HL-60 (cell line): ENCODE results near the gene DMXL1.

Experiments used
- DNase-seq, 2 experiments: peaks; one replicate each; pipeline ENCODE4 v3.0.0-alpha.2; 2010 to 2020; ENCODE audit warnings: low read depth in 1 of 2, low spot score in 1 of 2
- H3K27ac ChIP-seq: fragments of 250-450 bp; sonication (Bioruptor Pico); replicated peaks from 2 replicates; pipeline ENCODE4 v1.5.1; 2020; ENCODE audit warnings: mild to moderate bottlenecking, moderate library complexity
- H3K27me3 ChIP-seq: fragments of 250-450 bp; sonication (Bioruptor Pico); 2 replicates; pipeline ENCODE4 v1.5.1; 2021; ENCODE audit warnings: mild to moderate bottlenecking, moderate library complexity; ENCODE audit not compliant: insufficient read depth, poor library complexity, severe bottlenecking
- H3K4me3 ChIP-seq: replicated peaks from 2 replicates; pipeline ENCODE4 v1.5.1; 2011; ENCODE audit warnings: mild to moderate bottlenecking, control low read depth, low read length; ENCODE audit not compliant: insufficient read depth
- GABPA ChIP-seq: IDR thresholded peaks from 2 replicates; pipeline ENCODE4 v1.6.1; 2012; ENCODE audit warnings: low read depth
- POLR2AphosphoS5 ChIP-seq: IDR thresholded peaks from 2 replicates; pipeline ENCODE4 v1.6.1; 2012; ENCODE audit warnings: low read depth
- SPI1 ChIP-seq: IDR thresholded peaks from 2 replicates; pipeline ENCODE4 v1.6.1; 2012; ENCODE audit warnings: low read depth, mild to moderate bottlenecking, borderline replicate concordance
- TF ChIP-seq, protein P1 (sequence below): IDR thresholded peaks from 2 replicates; pipeline ENCODE4 v1.6.1; 2012; ENCODE audit warnings: low read depth; ENCODE audit not compliant: insufficient replicate concordance
- TF ChIP-seq, protein P2 (sequence below): IDR thresholded peaks from one replicate; pipeline ENCODE4 v1.5.1; 2011; ENCODE audit warnings: low read length, control low read depth, inconsistent platforms; ENCODE audit not compliant: insufficient read depth

Gene DMXL1

DNA sequence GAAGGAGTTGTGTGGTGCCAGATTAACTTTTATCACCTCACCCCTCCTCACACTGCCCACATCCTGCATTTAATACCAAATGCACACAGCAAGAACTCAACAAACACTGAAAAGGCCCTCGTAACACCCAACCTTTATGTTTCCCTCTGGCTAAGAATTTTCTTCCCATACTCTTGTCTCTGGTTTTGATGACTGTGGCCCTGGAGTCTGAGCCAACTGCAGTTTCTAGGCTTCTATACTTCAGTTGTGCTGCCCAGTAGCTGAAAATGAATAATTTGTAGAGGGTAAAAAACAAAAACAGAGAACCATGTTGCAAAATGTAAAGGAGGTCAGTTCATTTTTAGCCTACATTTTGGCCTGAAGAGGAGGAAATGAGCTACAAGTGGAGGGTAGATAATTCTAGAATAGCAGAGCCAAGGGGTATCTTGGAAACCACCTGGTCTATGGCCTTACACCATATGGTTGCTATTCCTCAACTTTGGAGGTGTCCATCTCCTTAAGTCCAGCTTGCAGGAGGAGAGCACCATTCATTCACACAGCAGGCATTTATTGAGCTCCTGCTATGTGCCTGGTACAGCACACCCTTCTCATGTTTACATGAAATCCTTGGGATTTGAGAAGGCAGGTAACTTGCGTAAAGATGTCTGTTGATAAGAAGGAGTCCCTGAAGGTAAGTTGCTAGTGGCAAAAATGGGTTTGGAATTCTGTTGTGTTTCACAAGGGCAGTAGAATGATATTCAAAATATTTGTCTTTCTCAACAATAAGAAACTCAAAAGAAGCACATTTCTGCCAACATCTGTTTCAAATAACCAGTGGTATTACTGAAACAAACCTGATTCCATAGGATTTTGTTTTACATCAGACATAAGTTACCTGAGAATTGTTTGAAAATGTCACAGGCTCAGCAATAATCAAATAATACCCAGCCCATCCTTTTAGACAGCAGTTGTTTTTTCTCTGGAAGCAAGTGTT lies 201.2 kb downstream of the DMXL1 start:
- Histone ChIP-seq H3K4me3 (peak overlapping the region; percentile 60), H3K27ac (peak overlapping the region; percentile 98)

DNA sequence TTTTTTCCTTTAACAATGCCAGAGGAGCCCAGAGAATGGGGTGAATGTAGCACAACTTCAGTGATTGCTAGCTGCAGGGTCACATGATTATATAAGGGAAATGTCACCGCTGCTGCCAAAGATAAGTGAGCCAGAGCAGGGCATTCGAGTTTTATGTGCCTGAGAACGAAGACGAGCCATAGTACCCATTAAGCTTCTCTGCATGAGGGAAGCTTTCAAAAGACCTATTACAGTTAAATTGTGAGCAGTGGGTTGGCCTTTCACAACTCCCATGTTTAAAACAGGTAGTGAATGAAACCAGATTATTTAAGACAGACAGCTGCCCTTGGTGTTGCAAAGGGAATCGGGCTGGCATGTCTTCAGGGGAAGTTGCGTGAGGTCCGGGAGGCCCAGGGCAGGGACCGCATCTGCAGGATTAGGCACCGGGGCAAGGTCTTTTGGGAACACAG lies 202.5 kb downstream of the DMXL1 start:
- H3K4me3 ChIP-seq, result peak overlapping the region; percentile 14; the same call in 1 of the 2 replicates
- TF ChIP-seq POLR2AphosphoS5 (peak; percentile 83), SPI1 (peak; percentile 70; the same call in 1 of the 2 replicates)
- TF ChIP-seq, protein P1, sequence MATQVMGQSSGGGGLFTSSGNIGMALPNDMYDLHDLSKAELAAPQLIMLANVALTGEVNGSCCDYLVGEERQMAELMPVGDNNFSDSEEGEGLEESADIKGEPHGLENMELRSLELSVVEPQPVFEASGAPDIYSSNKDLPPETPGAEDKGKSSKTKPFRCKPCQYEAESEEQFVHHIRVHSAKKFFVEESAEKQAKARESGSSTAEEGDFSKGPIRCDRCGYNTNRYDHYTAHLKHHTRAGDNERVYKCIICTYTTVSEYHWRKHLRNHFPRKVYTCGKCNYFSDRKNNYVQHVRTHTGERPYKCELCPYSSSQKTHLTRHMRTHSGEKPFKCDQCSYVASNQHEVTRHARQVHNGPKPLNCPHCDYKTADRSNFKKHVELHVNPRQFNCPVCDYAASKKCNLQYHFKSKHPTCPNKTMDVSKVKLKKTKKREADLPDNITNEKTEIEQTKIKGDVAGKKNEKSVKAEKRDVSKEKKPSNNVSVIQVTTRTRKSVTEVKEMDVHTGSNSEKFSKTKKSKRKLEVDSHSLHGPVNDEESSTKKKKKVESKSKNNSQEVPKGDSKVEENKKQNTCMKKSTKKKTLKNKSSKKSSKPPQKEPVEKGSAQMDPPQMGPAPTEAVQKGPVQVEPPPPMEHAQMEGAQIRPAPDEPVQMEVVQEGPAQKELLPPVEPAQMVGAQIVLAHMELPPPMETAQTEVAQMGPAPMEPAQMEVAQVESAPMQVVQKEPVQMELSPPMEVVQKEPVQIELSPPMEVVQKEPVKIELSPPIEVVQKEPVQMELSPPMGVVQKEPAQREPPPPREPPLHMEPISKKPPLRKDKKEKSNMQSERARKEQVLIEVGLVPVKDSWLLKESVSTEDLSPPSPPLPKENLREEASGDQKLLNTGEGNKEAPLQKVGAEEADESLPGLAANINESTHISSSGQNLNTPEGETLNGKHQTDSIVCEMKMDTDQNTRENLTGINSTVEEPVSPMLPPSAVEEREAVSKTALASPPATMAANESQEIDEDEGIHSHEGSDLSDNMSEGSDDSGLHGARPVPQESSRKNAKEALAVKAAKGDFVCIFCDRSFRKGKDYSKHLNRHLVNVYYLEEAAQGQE, result no peak
- peak; percentile 53 to 88 for DNase-seq
- no peaks in the 10 kb centered on the region for H3K27me3 ChIP-seq
- H3K27ac ChIP-seq, result peak overlapping the region; percentile 98

More for the DNA sequence above, 201.2 kb downstream of the DMXL1 start:
- no peak for TF ChIP-seq POLR2AphosphoS5
- TF ChIP-seq, protein P1, result no peak
- no peak for TF ChIP-seq SPI1
- TF ChIP-seq, protein P2, sequence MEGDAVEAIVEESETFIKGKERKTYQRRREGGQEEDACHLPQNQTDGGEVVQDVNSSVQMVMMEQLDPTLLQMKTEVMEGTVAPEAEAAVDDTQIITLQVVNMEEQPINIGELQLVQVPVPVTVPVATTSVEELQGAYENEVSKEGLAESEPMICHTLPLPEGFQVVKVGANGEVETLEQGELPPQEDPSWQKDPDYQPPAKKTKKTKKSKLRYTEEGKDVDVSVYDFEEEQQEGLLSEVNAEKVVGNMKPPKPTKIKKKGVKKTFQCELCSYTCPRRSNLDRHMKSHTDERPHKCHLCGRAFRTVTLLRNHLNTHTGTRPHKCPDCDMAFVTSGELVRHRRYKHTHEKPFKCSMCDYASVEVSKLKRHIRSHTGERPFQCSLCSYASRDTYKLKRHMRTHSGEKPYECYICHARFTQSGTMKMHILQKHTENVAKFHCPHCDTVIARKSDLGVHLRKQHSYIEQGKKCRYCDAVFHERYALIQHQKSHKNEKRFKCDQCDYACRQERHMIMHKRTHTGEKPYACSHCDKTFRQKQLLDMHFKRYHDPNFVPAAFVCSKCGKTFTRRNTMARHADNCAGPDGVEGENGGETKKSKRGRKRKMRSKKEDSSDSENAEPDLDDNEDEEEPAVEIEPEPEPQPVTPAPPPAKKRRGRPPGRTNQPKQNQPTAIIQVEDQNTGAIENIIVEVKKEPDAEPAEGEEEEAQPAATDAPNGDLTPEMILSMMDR, result no peak
- TF ChIP-seq GABPA, result no peak
- no peak for DNase-seq
- no peaks in the 10 kb centered on the region for H3K27me3 ChIP-seq

DNA sequence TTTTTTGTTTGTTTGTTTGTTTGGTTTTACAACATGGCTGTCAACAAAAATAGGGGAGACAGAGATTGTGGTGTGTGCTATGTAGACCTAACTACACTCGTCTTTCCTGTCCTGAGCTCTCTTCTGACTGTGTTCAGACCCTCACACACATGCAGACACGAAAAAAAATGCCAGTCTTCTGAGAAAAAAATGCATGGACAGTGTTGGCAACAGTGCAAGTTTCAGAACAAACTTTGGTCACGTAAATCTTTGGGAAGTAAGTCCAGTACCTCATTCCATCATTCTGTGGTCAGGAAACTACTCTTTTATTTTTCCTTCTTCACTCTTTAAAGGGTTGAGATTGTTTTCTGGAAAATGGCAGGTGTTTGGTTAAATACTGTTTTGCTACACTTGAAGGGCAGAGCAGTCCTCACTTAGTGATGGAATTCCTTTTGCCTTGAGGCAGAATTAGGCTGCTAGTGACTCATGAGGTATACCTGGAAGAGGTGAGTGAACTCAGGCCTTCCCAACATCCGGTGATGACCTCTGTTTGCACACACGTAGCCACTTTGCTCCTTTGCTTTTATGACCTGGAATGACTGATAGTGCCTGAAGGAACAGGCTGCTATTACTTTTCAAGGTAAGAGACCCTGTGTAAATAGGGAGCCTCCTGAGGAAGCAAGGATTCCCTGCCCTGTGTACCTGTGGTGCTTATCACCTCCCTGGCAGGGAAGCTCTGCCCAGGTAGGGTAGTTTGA lies 203.3 kb downstream of the DMXL1 start:
- Histone ChIP-seq H3K27ac (peak overlapping the region; percentile 98), H3K27me3 (no peaks in the 10 kb centered on the region), H3K4me3 (no peak overlapping the region)
- no peak for DNase-seq
- no peak for TF ChIP-seq POLR2AphosphoS5
- TF ChIP-seq, protein P1, result no peak
- TF ChIP-seq SPI1, result no peak
- TF ChIP-seq, protein P2, result no peak
- no peak for TF ChIP-seq GABPA
